IPS-11a (cell line): Measurements from ENCODE around the gene ASCL2.

Source experiments
- H3K4me3 ChIP-seq: one replicate; pipeline ENCODE4 v1.5.1; 2013; ENCODE audit warnings: low read depth, low read length, control low read depth

The ASCL2 gene

DNA sequence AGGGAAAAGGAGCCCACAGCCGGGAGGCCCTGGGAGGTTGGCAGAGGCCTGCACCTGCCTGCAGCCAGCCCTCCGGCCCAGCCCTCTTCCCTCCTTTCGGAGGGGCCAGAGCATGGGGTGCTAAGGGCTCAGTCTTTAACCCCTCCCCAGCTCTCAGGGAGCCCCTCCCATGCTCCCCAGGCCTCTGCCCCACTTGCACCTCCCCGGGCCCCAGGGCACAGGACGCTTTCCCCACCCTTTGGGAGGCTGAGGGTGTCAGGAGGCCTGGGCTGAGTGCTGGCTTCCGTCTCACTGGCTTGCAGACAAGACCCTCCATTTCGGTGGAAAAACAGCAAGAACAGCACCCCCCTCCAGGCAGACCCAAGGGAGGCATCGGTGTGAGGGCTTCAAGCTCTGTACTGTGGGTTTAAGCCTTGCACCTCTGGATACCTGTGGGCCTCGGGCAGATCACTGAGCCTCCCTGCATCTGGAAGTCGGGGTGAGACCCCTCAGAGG lies 7.3 kb downstream of the ASCL2 start:
- H3K4me3 ChIP-seq: no peak overlapping the region

DNA sequence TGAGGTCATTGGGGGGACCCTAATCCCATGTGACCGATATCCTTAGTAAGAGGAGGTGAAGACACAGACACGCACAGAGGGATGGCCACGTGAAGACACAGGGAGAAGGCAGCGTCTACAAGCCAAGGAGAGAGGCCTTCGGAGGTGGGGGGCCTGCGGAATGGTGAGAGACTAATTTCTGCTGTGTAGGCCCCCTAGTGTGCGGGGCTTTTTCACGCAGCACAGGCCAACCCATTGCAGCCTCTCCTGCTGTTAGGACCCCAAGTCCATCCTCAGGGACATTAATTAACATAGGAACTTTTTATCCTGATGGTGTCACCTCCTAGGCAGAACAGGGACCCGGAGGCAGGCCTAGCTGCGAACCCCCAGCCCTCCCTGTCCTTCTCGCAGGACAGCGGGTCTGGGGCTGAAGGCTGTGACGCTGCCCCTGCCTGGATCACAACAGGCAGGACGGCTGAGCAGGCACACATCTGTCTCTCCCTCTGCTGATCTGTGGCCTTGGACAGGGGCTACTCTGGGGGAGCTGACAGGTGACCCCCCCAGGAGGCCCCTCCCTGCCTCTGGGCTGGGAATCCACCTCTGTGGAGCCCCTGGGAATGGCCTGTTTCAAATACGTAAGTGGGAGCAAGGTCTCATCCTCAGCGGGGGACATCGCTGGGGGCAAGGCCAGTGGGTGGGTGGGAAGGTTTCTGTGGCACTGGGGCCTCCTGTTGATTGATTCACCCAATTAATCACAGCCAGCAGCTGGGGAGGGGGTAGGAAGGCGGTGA lies 7.9 kb downstream of the ASCL2 start:
- no peak overlapping the region for H3K4me3 ChIP-seq

DNA sequence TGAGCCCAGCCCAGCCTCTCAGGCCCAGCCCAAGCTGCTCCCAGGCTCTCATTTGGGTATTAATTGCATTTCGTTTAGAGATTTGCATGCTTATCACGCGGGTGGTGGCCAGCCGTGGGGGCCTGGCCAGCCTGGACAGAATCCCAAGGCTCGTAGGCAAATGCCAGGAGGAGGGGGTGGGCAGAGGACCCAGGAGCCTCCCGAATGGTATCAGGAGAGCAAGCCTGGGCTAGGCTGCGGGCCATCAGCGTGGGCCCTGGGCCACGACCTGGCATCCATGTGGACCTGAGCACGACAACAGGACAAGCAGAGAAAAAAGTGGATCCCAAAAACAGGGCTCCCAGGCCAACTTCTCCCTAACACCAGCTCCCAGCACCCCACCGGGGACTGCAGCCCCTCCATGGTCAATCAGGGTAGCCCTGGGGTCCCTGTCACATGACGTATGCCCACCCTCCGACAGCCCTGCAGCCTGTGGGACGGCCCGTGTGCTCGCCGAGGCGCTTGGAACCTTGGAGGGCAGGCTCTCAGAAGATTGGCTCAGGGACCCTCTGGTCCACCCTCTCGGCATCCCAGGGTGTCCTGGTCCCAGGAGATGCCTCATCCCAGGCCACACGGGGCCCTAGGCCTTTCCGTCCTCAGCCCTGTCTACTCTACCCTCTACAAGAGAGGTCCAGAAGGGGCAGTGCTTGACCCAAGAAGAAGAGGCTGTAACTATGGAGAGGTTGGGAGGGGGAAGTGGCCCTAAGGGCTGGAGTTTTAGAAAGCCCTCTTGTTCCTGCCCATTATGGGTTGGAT lies 8.8 kb downstream of the ASCL2 start:
- no peak overlapping the region for H3K4me3 ChIP-seq

DNA sequence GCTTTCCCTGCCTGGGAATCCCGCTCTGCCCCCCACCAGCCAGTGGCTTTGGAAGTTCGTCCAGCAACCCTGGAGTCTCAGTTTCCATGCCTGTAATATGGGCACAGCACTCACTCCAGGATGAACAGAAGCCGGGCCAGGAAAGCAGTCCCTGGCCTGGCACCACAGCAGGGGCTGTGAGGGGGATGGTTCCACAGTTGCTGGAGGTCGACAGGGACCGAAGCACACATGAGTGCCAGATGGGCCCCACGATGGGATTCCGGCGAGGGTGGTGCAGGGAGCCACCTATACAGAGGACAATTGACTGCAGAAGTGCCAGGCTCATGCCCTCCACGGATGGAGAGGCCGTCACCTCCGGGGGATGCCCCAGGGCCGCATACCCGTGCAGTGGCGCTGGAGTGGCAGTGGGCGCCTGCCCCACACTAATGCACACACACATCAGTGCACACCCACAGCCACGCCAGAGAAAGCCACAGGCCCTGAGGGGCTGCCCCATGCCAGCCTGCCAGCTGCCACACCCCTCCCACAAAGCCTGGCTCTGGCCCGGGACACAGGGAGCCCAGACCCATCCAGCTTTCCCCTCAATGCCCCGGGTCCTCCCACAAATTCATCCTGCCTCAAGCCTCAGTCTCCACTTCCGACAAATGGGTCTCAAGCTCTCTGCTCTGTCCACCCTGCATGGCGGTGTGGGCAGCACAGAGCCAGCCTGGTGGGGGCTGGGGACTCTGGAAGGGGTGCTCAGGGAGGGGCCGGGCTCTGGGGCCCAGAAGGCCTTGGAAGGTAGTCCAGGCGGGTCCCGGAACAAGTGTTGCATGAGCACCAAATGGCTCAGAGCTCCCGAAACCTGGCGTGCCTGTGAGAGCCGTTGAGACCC lies 9.7 kb downstream of the ASCL2 start:
- no peak overlapping the region for H3K4me3 ChIP-seq

DNA sequence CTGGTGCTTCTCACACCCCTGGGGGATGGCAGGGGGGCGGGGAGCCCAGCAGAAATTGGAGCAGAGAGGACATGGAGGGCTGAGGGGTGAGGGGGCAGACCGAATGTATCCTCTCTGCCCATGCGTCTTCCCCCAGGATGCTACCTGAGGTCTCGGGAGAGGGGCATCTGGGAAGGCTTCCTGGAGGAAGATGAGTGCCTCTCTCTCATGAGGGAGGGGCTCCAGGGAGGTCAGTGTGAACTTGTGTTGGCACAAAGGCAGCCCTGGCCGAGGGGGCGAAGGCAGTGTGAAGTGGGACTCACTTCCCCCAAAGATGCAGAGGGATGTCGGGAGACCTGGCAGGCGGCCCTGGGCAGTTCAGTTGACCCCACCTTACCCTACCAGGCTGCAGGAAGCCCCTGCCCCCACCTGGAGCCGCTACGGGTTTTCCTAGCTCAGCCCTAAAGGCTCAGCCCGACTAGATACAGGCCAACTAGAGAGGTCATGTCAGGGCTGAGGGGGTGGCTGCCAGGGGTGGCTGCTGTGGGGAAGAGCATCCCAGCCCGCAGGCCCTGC lies 10.4 kb downstream of the ASCL2 start:
- no peak overlapping the region for H3K4me3 ChIP-seq

DNA sequence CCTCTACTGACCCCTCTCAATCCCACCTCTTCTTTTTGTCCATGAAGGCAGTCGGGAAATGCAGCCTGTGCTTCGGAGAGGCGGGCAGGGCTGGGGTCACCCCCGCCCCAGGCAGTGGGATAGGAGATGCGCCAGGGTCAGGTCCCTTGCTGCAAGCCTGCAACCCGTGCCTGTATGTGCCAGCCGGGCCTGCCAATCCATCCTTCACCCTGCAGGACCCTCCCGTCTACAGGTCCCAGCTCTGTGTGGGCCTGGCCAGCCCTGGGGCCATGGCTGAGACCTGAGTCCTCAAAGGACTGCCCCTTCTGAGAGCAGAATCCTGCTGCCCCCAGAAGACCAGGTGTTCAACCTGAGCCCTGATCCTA lies 10.9 kb downstream of the ASCL2 start:
- no peak overlapping the region for H3K4me3 ChIP-seq

DNA sequence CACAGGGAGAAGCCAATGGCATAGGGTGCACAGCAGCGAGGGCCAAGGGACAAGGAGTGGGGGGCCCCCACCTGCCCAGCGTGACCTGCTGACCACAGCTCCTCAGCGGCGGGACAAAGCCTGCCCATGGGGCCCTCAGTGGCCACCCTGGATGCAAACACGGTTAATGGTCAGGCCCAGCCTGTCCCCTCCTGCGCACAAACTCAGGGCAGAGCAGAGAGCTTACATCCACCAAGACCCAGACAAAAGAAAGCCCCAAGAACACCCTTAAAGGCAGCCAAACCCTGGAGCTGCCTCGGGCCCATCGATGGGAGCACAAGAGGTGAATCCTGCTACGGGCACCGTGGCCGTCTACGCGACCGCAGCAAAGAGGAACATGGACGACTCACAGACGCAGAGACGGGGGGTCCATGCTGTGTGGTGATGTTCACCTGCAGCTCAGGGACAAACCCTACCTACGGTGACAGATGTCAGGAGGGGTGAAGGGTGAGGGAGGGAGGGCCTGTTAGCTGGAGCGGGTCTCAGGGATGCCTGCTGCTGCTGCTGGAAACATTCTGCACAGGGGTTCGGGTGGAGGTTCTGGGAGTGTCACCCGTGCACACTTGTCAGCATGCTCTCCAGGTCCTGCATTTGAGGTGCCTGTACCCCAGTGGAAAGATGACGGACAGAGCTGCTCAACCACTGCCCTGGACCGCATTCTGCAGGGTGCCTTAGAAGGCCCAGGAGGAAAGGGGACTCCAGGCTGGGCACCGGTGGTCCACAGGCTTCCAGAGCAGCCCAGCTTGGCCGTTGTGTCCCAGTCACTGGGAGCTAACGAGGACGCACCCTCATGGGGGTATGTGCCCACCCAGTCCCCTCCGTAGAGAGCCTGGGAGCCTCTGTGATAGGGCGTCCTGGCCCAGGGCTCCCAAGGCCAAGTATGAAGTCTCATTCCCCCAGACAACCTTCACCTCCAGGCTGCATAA lies 11.6 kb downstream of the ASCL2 start:
- H3K4me3 ChIP-seq: no peak overlapping the region

DNA sequence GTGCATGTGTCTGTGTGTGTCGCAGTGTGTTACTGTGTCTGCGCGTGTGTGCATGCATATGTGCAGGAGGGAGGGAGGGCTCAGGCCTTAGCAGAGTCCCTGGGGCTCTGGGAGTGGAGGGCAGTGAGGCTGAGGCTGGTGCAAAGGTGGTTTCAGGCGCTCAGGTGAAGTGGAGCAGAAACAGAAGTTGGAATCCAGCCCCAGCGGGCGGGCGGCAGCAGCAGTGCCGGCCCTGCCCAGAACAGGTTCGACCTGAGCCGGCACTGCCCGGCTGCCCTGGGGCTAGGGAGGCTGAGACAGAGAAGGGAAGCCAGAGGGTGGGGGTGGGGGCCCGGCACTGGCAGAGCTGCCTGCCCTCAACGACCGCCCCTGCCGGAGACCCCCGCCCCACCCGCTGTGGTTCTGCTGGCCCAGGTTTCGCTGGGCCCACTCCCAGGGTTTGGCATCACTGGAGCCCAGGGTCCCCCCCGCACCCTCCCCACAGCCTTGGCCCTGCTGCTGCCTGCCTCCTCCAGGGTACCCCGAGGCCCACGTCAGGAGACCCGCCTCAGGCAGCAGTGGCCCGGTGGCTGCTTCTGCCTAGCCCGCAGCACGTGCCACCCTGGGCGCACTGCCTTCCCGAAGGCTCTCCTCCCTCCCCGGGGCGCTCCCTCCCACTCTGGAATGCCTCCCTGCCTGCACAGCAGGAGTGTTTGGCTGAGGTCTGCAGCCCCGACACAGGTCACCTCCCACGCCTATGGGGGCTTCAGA lies 13.3 kb downstream of the ASCL2 start:
- no peak overlapping the region for H3K4me3 ChIP-seq

DNA sequence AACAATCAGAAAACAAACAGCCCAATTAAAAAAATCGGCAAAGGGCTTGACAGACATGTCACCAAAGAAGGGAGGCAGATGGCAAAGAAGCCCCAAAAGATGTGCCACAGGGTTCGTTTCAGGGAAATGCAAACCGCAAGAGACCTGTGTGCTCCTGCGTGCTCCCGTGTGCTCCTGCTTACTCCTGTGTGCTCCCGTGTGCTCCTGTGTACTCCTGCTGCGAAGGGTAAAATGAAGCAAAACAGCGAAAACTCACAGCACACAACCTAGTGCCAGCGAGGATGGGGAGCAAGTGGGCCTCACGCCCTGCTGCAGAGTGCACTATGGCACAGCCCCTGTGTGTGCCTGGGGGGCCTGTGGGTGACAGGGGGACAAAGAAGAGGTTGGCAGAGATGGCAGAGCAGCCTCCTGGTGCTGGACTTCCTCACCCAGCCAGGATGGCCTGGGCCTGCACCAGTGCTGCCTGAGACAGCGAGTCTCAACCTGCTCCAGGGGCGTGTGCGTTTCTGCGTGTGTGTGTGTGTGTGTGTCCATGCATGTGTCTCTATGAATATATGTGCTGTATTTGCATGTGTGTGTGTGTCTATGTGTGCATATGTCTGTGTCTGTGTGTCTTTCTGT lies 14.0 kb downstream of the ASCL2 start:
- no peak overlapping the region for H3K4me3 ChIP-seq

DNA sequence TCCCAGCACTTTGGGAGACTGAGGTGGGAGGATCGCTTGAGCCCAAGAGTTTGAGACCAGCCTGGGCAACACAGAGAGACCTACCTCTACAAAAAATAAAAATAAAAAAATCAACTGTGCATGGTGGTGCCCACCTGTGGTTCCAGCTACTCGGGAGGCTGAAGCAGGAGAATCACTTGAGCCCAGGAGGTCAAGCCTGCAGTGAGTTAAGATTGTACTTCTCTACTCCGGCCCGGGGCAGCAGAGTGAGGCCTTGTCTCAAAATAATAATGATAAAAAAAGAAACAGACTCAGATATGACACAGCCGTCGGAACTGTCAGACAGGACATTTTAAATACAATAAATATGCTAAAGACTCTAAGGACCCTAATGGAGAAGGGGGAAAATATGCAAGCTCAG lies 18.4 kb downstream of the ASCL2 start:
- H3K4me3 ChIP-seq: no peak overlapping the region

DNA sequence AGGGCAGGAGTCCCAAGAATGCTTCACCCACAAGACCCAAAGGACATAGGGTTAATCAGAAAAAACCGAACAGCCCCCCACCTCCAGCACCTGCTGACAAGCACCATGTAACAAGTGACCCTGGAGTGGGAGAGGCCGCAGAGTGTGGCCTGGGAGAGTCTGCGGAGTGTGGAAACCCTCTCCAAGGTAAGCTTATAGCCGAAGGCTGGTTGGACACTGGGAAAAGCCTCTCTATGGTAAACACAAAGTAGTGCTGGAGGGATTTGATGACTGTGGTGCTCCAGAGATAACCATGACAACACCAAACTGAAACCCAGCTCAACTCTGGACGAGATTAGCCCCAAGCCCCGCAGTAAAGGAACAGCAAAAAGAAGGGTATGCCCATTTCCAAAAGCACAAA lies 19.2 kb downstream of the ASCL2 start:
- H3K4me3 ChIP-seq: no peak overlapping the region

DNA sequence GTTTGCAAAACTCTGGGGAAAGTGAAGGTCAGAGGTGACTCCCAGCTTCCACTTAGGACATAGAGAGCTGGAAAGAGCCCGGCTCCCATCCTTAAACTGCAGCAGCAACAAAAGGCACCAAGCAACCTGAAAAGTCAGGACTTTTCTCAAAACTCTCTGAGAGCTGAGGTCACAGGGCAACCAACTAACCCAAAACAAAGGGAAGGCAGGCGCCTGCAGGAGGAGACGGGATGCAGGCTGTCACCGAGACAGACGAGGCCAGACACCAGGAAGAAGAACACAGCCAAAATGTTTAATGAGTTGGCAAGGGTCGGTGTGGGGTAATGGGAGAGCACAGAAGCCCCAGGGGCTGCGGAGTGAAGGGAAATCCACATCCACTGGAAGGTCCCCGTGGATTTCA lies 19.9 kb downstream of the ASCL2 start:
- H3K4me3 ChIP-seq: no peak overlapping the region

DNA sequence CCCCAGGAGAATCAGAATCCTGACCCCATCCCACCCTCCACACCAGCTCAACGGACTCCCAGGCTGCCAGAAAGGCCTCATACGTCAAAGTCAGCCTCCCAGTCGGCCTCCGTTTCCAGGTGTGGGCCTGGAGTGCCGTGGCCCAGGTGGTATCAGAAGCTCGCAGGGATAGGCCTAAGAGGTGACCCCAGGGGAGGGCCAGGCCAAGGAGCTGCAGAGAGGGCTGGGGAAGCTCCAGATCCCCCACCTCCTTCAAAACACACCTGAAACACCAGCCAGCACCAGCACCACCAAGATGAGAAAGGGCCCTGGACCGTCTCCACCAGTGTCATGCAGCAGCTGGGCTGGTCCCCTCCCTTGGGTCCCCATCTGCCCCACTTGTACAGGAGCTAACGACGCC lies 20.3 kb downstream of the ASCL2 start:
- no peak overlapping the region for H3K4me3 ChIP-seq

DNA sequence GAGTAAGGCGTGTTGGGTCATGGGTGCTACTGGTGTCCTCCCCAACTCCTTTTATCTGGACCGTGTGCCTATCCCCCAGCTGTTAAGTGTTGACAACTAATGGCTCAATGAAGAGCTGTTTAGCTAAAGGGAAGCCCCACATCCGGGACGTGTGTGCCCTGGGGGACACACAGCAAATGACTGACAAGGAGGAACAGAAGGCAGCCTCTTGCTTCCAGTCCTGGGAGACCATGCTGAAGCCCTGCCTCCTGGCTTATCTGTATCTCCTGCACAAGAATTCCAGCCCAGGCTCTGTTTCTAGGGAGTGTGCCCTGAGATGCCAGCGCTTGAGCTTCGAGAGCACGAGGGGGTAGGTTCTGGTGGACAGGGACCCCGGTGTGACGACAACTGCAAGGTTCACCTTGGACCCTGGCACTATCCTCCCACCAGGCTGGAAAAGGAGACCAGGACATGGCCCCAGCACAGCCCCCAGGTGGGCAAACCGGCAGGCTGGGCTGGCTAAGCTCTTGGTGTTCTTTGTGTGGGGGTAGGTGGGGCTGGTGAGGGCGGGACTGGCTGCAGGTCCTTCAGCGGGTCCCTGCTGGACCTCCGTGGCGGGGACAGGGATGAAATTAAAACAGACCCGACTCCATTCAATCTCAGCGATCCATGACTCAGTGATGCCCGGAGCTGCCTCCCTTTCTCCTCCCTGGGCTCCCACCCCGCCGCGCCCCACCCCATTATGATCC lies 21.0 kb downstream of the ASCL2 start:
- no peak overlapping the region for H3K4me3 ChIP-seq

DNA sequence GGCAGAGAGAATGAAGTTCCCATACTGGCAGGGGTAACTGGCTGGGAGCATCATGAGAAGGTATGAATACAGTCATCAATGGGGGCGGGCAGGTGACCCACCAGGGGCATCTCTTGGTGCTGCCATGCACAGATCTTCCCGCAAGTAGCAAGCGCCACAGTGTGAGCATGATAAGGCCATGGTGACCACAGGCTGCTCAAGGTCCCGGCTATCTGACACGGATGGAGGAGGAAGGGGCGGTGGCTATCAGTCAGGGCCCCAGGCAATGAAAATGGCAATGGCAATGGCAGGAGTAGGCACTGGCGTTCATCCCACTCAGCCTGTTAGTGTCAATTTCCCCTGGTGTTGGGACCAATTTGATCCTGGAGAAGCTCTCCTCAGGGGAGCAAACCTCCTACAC lies 21.6 kb downstream of the ASCL2 start:
- H3K4me3 ChIP-seq: no peak overlapping the region

DNA sequence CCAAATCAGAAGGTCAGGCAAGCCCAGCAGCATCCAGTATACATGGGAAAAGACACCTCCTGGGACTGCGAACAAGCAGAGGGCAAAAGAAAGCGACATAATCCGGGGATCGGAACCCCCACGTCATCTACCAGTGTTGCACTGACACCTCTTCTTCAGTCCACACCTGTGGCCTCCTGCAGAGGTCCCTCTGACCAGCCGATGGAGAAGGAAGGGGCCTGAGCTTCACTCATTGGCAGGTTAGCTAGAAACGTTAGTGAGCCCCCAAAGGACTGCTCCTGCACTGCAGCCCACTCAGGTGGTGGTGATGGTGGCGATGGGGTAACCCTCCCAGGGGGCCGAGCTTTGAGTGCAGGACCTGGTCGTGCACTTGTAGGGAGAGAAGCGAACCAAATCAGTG lies 22.1 kb downstream of the ASCL2 start:
- no peak overlapping the region for H3K4me3 ChIP-seq

DNA sequence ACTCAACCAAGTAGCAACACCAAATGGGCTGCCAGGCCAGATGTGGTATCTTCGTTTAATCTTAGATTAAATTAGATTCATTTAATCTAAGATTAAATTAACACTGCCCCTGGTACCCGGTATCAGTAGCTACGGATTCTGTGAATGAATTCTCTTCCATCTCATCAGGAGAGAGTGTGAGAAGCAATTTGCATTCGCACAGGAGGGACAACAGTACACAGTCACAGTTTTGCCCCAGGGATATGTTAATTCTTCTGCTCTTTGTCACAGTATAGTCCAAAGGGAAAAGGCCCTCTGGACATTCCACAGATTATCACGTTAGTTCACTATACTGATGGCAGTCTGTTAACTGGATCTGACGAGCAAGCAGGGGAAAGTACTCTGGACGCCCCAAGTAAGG lies 22.9 kb downstream of the ASCL2 start:
- H3K4me3 ChIP-seq: no peak overlapping the region

DNA sequence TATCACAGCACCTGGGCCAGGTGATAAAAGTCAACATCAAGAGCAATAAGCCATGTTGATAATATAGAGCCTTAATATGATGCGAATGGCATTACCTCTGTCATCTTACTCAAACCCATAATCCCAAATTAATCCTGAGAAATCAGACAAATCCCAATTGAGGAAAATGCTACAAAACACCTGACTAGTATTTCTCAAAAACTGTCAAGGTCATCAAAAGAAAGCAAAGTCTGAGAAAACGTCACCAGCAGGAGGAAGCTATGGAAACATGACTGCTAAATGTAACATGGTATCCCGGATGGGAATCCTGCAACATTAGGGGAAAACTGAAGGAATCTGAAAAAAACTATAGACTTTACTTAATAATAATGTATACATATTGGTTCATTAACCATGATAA lies 29.6 kb downstream of the ASCL2 start:
- H3K4me3 ChIP-seq: no peak overlapping the region
